Measurements from ENCODE around the gene JAG2. TPM values are rescaled to one million over a fixed set of nuclear protein-coding genes. Genes with fewer than 3 reads are reported as not detected.

The JAG2 gene
- total and polyA plus RNA-seq, 4 donors = 17.3 to 39.7 (median 23.6) TPM

- peak in 2 of 6 donors; percentile 43 to 53 for DNase-seq (ENCODE audit: low read depth in 4 of 6, low spot score in 6 of 6)
- Histone ChIP-seq H3K4me3 (ENCODE audit: low read depth, low read length) (peak overlapping the region; percentile 9), H3K27ac (ENCODE audit: low read depth, low read length) (no peak overlapping the region), H3K9me3 (ENCODE audit: control insufficient read depth, insufficient read depth, low read length) (no peaks in the 10 kb centered on the region), H3K4me1 (ENCODE audit: control insufficient read depth, insufficient read depth, low read length) (peaks cover 57% of the 10 kb centered on the region), H3K36me3 (ENCODE audit: control insufficient read depth, insufficient read depth, low read length) (peaks cover 45% of the 10 kb centered on the region), H3K27me3 (ENCODE audit: control insufficient read depth, insufficient read depth, low read length) (peaks cover 12% of the 10 kb centered on the region)
- WGBS (ENCODE audit: insufficient coverage) = 2% methylated on average over 116 of the region's 116 CpGs
Measured at GRCh38 chr14:105167303-105168092, 1.1 kb downstream of the JAG2 start.

DNA sequence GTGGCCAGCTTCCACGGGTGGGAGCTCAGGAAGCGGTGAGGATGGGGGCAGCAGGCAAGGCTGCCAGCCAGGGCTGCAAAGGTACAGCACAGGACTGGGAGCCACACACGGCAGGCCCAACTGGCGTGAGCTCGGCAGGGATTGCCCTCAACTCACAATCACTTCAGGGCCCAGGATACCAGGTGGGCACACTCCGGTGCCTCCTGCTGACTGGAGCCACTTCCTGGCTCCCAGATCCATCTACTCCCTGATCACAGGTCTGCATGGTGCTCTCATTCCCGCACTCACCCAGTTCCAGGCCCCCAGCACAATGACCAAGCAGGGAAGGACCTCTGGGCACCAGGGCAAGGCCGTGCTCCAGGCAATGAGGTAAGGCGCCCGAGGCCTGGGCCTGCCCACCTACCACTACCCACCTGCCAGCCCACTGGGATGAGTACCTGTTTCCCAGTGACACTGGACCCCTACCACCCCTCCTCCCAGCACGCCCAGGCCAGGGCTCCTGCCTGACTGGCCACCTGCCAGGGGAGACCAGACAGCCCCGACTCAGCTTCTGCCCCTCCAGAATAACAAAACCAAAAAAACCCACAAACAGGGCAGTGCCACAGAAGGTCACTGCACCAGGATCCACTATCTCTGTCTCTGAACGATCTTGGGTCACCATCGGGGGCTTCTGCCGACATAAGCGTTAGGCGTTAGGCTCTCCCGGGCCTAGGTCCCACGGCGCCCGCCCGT, 1.8 kb downstream of the JAG2 start:
- DNase-seq (ENCODE audit: low read depth in 4 of 6, low spot score in 6 of 6) = no peak
- WGBS (ENCODE audit: insufficient coverage) = 60% methylated on average over 22 of the region's 22 CpGs
- peaks cover 60% of the 10 kb centered on the region for H3K4me1 ChIP-seq (ENCODE audit: control insufficient read depth, insufficient read depth, low read length)
- H3K36me3 ChIP-seq (ENCODE audit: control insufficient read depth, insufficient read depth, low read length) = peaks cover 48% of the 10 kb centered on the region
- no peak overlapping the region for H3K27ac ChIP-seq (ENCODE audit: low read depth, low read length)
- no peaks in the 10 kb centered on the region for H3K9me3 ChIP-seq (ENCODE audit: control insufficient read depth, insufficient read depth, low read length)
- H3K4me3 ChIP-seq (ENCODE audit: low read depth, low read length) = no peak overlapping the region
- peaks cover 12% of the 10 kb centered on the region for H3K27me3 ChIP-seq (ENCODE audit: control insufficient read depth, insufficient read depth, low read length)

DNA sequence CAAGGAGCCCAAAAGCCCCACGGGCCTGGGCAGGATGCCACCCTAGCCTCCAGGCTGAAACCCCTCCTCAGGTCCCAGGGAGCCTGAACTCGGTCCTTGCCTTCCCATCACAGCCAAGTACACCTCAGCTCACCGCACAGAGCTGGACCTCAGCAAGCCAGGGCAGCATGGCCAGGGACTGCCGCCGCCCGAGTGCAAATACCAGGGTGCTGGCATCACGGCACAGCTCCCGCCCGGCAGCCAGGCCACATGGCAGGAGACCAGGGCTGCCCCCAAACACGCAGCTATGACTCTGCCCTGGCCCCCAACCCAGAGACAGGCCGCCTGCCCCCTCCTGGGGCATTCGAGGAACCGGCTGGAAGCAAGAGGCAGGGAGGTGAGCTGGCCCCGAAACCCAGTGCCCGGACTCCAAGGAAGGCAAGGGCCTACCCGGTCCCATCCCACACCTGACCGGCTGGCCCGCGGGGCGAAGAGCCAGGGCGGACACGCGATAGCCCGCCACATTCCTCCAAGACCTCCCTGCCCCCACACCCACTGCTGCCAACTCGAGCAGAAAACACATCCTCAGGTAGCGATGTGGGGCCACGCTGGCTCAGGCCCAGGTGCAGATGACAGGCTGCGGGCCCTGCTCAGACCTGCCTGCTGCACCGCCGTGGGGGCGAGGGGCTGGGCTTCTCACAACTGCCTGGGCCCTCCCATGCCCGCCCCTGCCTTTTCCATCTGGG, 2.7 kb downstream of the JAG2 start:
- no peak overlapping the region for H3K27ac ChIP-seq (ENCODE audit: low read depth, low read length)
- H3K4me3 ChIP-seq (ENCODE audit: low read depth, low read length) = no peak overlapping the region
- H3K9me3 ChIP-seq (ENCODE audit: control insufficient read depth, insufficient read depth, low read length) = no peaks in the 10 kb centered on the region
- H3K27me3 ChIP-seq (ENCODE audit: control insufficient read depth, insufficient read depth, low read length) = peaks cover 12% of the 10 kb centered on the region
- H3K36me3 ChIP-seq (ENCODE audit: control insufficient read depth, insufficient read depth, low read length) = peaks cover 53% of the 10 kb centered on the region
- DNase-seq (ENCODE audit: low read depth in 4 of 6, low spot score in 6 of 6) = no peak
- H3K4me1 ChIP-seq (ENCODE audit: control insufficient read depth, insufficient read depth, low read length) = peaks cover 55% of the 10 kb centered on the region
- 86% methylated on average over 31 of the region's 32 CpGs for WGBS (ENCODE audit: insufficient coverage)

DNA sequence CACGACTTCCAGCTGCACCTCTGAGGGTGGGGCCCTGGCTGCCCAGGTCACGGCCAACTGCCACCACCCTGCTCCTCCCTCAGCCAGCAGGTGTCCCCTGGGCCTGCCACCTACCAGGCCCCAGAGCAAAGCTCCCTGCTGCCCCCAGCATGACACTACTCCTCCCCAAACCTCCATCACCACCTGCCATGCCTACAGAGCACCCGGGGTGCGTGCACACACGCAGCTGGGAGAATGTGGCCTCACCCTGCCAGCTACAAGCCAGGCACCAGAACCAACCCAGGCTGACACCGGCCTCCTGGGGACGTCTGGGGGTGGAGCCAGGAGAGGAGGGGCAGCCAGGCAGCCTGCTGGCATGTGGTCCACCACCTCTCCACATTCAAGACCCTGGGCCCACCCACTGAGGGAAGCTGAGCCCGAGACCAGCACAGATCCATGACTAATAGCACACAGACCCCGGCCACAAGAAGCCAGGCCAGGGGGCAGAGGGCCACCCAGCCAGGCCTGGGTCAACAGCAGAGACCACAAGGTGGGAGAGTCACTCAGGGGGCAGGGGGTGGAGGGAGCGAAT, 3.4 kb downstream of the JAG2 start:
- no peak overlapping the region for H3K4me3 ChIP-seq (ENCODE audit: low read depth, low read length)
- no peak for DNase-seq (ENCODE audit: low read depth in 4 of 6, low spot score in 6 of 6)
- no peak overlapping the region for H3K27ac ChIP-seq (ENCODE audit: low read depth, low read length)
- H3K36me3 ChIP-seq (ENCODE audit: control insufficient read depth, insufficient read depth, low read length) = peaks cover 57% of the 10 kb centered on the region
- peaks cover 48% of the 10 kb centered on the region for H3K4me1 ChIP-seq (ENCODE audit: control insufficient read depth, insufficient read depth, low read length)
- 53% methylated on average over 9 of the region's 10 CpGs for WGBS (ENCODE audit: insufficient coverage)
- peaks cover 12% of the 10 kb centered on the region for H3K27me3 ChIP-seq (ENCODE audit: control insufficient read depth, insufficient read depth, low read length)
- H3K9me3 ChIP-seq (ENCODE audit: control insufficient read depth, insufficient read depth, low read length) = no peaks in the 10 kb centered on the region

DNA sequence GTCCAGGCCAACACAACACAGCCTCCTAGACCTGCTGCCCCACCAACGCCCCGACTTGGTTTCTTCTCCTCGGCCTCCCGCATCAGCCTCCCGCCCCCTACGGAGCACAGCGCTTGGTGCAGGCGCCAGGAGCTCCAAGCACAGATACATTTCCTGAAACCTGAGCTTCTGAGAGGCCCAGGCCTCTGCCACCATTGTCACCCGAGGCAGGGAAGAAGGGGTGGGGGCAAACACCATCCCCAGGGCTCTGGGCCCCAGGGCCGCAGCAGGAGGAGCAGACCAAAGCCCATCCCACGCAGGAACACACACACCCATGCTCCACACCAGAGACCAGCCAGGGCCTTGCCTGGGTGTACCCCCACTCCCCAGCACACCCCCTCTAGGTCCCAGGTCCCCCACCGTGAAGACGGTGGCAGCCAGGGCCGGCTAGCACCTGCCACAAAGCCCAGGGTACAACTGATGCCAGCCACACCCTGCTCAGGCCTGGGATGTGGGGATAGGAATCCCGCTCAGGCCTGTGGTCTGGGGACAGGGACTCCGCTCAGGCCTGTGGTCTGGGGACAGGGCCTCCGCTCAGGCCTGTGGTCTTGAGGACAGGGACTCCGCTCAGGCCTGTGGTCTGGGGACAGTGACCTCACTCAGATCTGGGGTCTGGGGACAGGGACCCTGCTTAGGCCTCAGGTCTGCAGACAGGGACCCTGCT, 5.4 kb downstream of the JAG2 start:
- no peak overlapping the region for H3K27ac ChIP-seq (ENCODE audit: low read depth, low read length)
- 83% methylated on average over 9 of the region's 18 CpGs for WGBS (ENCODE audit: insufficient coverage)
- peaks cover 35% of the 10 kb centered on the region for H3K4me1 ChIP-seq (ENCODE audit: control insufficient read depth, insufficient read depth, low read length)
- peaks cover 4% of the 10 kb centered on the region for H3K27me3 ChIP-seq (ENCODE audit: control insufficient read depth, insufficient read depth, low read length)
- DNase-seq (ENCODE audit: low read depth in 4 of 6, low spot score in 6 of 6) = no peak
- peaks cover 65% of the 10 kb centered on the region for H3K36me3 ChIP-seq (ENCODE audit: control insufficient read depth, insufficient read depth, low read length)
- H3K9me3 ChIP-seq (ENCODE audit: control insufficient read depth, insufficient read depth, low read length) = no peaks in the 10 kb centered on the region
- no peak overlapping the region for H3K4me3 ChIP-seq (ENCODE audit: low read depth, low read length)

DNA sequence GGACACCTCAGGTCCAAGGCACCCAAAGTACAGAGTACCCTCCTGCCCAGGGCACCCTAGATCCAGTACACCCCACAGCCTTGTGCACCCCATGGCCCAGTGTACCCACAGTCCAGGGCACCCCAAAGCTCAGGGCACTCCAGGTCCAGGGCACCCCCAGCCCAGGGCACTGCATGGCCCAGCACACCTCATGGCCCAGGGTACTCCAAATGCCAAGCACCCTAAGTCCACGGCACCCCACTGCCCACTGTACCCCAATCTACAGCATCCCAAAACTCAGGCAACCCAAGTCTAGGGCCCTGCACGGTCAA, 6.0 kb downstream of the JAG2 start:
- Histone ChIP-seq H3K27me3 (ENCODE audit: control insufficient read depth, insufficient read depth, low read length) (peaks cover 4% of the 10 kb centered on the region), H3K4me3 (ENCODE audit: low read depth, low read length) (no peak overlapping the region), H3K27ac (ENCODE audit: low read depth, low read length) (no peak overlapping the region), H3K9me3 (ENCODE audit: control insufficient read depth, insufficient read depth, low read length) (no peaks in the 10 kb centered on the region), H3K4me1 (ENCODE audit: control insufficient read depth, insufficient read depth, low read length) (peaks cover 35% of the 10 kb centered on the region), H3K36me3 (ENCODE audit: control insufficient read depth, insufficient read depth, low read length) (peaks cover 71% of the 10 kb centered on the region)
- DNase-seq (ENCODE audit: low read depth in 4 of 6, low spot score in 6 of 6) = no peak
- WGBS (ENCODE audit: insufficient coverage) = 100% methylated on average over 2 of the region's 2 CpGs

DNA sequence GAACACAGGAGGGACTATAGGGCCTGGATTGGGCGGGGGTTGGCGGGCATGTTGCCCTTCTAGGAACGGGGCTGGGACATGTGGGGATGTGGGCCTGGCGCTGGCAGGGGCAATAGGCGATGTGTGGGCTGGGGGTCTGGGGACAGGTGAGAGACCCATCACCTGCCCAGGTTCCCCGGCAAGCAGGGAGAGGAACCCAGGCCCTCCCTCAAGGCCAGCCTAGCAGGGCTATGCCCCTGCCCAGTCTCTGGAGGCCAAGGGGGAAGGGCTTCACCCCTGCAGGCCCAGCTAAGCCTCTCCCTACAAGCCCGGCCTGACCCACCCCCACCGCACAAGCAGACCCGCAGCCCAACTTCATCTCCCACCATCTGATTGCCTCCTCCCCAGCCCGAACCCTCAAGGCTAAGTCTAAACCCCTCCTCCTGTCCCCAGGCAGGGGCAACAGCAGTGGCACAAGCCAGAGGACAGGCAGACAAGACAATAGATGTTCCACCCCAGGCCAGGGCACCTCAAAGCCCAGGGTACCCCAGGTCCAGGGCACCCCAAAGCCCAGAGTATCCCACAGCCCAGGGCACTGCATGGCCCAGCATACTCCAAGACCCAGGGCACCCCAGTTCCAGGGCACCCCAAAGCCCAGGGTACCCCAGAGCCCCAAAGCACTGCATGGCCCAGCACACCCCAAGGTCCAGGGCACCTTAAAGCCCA, 6.5 kb downstream of the JAG2 start:
- Histone ChIP-seq H3K4me1 (ENCODE audit: control insufficient read depth, insufficient read depth, low read length) (peaks cover 35% of the 10 kb centered on the region), H3K9me3 (ENCODE audit: control insufficient read depth, insufficient read depth, low read length) (no peaks in the 10 kb centered on the region), H3K27me3 (ENCODE audit: control insufficient read depth, insufficient read depth, low read length) (peaks cover 3% of the 10 kb centered on the region), H3K4me3 (ENCODE audit: low read depth, low read length) (no peak overlapping the region), H3K27ac (ENCODE audit: low read depth, low read length) (no peak overlapping the region), H3K36me3 (ENCODE audit: control insufficient read depth, insufficient read depth, low read length) (peaks cover 74% of the 10 kb centered on the region)
- 82% methylated on average over 6 of the region's 10 CpGs for WGBS (ENCODE audit: insufficient coverage)
- peak in 2 of 6 donors; percentile 16 to 44 for DNase-seq (ENCODE audit: low read depth in 4 of 6, low spot score in 6 of 6)

DNA sequence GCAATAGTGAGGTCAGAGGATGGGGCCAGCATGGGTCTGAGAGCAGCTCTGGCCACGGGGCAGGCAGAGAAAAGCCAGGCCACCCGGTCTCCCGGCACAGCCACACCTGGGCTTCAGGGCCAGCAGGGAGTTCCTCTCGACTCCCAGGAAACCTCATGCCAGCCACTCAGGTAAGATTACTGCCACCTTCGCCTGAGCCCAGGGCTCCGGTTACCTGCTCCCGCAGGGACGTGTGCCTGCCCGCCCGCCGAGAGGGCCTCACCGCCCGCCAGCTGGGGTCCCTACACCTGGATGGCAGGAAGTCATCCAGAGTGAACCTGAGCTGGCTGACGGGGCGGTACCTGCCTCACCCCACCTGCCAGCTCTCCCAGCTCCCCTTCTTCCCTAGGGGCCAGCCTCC, 7.3 kb downstream of the JAG2 start:
- WGBS (ENCODE audit: insufficient coverage) = 79% methylated on average over 15 of the region's 15 CpGs
- H3K27ac ChIP-seq (ENCODE audit: low read depth, low read length) = no peak overlapping the region

More for the DNA sequence above, 7.3 kb downstream of the JAG2 start:
- Histone ChIP-seq H3K36me3 (ENCODE audit: control insufficient read depth, insufficient read depth, low read length) (peaks cover 75% of the 10 kb centered on the region), H3K4me3 (ENCODE audit: low read depth, low read length) (no peak overlapping the region), H3K9me3 (ENCODE audit: control insufficient read depth, insufficient read depth, low read length) (no peaks in the 10 kb centered on the region), H3K27me3 (ENCODE audit: control insufficient read depth, insufficient read depth, low read length) (no peaks in the 10 kb centered on the region), H3K4me1 (ENCODE audit: control insufficient read depth, insufficient read depth, low read length) (peaks cover 27% of the 10 kb centered on the region)
- no peak for DNase-seq (ENCODE audit: low read depth in 4 of 6, low spot score in 6 of 6)

Measured in spinal cord (tissue), 10 donors.